Left lung (tissue), 10 donors: ENCODE results near the gene AKAP9. TPM values are rescaled to one million over a fixed set of nuclear protein-coding genes. Genes with fewer than 3 reads are reported as not detected.

Experiments
- ATAC-seq: fragments of 200-7000 bp; cut with Tn5 transposase; one replicate; pipeline ENCODE4 v1.9.1; 2020; ENCODE audit warnings: moderate library complexity
- DNase-seq, 4 donors: peaks; one replicate each; pipeline ENCODE4 v3.0.0-alpha.2; 2013 to 2020
- H3K27ac ChIP-seq, 2 donors: fragments of 200-600 bp; sonication (generic) in 1 of 2; one replicate each; pipeline versions ENCODE4 v1.5.0 to v1.8.0; 2020 to 2021
- H3K27me3 ChIP-seq, 2 donors: fragments of 200-600 bp; sonication (generic) in 1 of 2; one replicate each; pipeline versions ENCODE4 v1.5.0 to v1.8.0; 2020 to 2021
- H3K36me3 ChIP-seq, 2 donors: fragments of 200-600 bp; sonication (generic) in 1 of 2; one replicate each; pipeline versions ENCODE4 v1.5.0 to v1.8.0; 2020 to 2021
- H3K4me1 ChIP-seq, 2 donors: fragments of 200-600 bp; one replicate each; pipeline ENCODE4 v1.8.0; 2021
- H3K4me3 ChIP-seq, 2 donors: fragments of 200-600 bp; sonication (generic) in 1 of 2; one replicate each; pipeline versions ENCODE4 v1.5.0 to v1.8.0; 2020 to 2021; ENCODE audit warnings: mild to moderate bottlenecking in 1 of 2
- H3K9me3 ChIP-seq, 2 donors: fragments of 200-600 bp; sonication (generic) in 1 of 2; one replicate each; pipeline versions ENCODE4 v1.5.0 to v1.8.0; 2020 to 2021
- CTCF ChIP-seq, 2 donors: fragments of 200-600 bp; sonication (generic) in 1 of 2; IDR thresholded peaks; one replicate each; pipeline versions ENCODE4 v1.5.0 to v1.8.0; 2021; ENCODE audit warnings: antibody characterized with exemption in 2 of 2
- intact Hi-C, 2 donors: fragments of 100-400 bp; cut with DNase I; formaldehyde crosslinking; loops; one replicate each; pipeline versions ENCODE4 v1.11.2 to v1.14.2; 2022
- polyA plus RNA-seq, 6 donors: library from polyadenylated mRNA; unstranded; fragments of 120-200 nt; gene quantifications; one replicate each; pipeline ENCODE4 v1.2.1, GENCODE V29; 2013; ENCODE audit not compliant: insufficient read length in 6 of 6
- total RNA-seq, 2 donors: library from RNA; stranded (reverse); fragmentation: NEBNext Ultra II Directional; extraction: Animal tissue kit (Norgen Biotek cat#: 25700); gene quantifications; one replicate each; pipeline ENCODE4 v1.2.1, GENCODE V29; 2021
- donor health status: DM: no; HTN: yes; CAD: no.
- donor health status: DM: no; HTN: no; CAD: no.

AKAP9 gene
- total and polyA plus RNA-seq, 8 donors = 57.5 to 105 (median 88.9) TPM

- no peaks in the 10 kb centered on the region for H3K4me1 ChIP-seq
- ATAC-seq (no peak), DNase-seq (no peak)
- no peak overlapping the region for H3K27ac ChIP-seq
- no peaks in the 10 kb centered on the region for H3K27me3 ChIP-seq
- H3K4me3 ChIP-seq = no peak overlapping the region
- no peaks in the 10 kb centered on the region for H3K36me3 ChIP-seq
- no peaks in the 10 kb centered on the region for H3K9me3 ChIP-seq
- no peak for TF ChIP-seq CTCF (IDR thresholded peaks at IDR 0.05)
- intact Hi-C loops = no loop called here
Observed at GRCh38 chr7:92150450-92151017, 209.9 kb downstream of the AKAP9 start.

GRCh38 chr7:92155108-92155739 is 214.6 kb downstream of the AKAP9 start:
- Histone ChIP-seq H3K27ac (no peak overlapping the region), H3K27me3 (no peaks in the 10 kb centered on the region), H3K36me3 (no peaks in the 10 kb centered on the region), H3K4me3 (no peak overlapping the region), H3K4me1 (no peaks in the 10 kb centered on the region), H3K9me3 (no peaks in the 10 kb centered on the region)
- DNase-seq (no peak), ATAC-seq (no peak)
- intact Hi-C loops = no loop called here
- no peak for TF ChIP-seq CTCF (IDR thresholded peaks at IDR 0.05)

- no peak for TF ChIP-seq CTCF (IDR thresholded peaks at IDR 0.05)
Observed at GRCh38 chr7:92156990-92157389, 216.3 kb downstream of the AKAP9 start.

GRCh38 chr7:92158660-92159575 is 218.3 kb downstream of the AKAP9 start:
- Histone ChIP-seq H3K36me3 (no peaks in the 10 kb centered on the region), H3K9me3 (no peaks in the 10 kb centered on the region), H3K27ac (no peak overlapping the region), H3K4me3 (no peak overlapping the region), H3K4me1 (no peaks in the 10 kb centered on the region), H3K27me3 (no peaks in the 10 kb centered on the region)
- no peak for TF ChIP-seq CTCF (IDR thresholded peaks at IDR 0.05)
- ATAC-seq = peak; percentile 53
- intact Hi-C loops = no loop called here
- DNase-seq = no peak

More at GRCh38 chr7:92156990-92157389, 216.3 kb downstream of the AKAP9 start:
- no peak overlapping the region for H3K4me3 ChIP-seq
- ATAC-seq (no peak), DNase-seq (no peak)
- intact Hi-C loops = no loop called here
- H3K36me3 ChIP-seq = no peaks in the 10 kb centered on the region
- H3K4me1 ChIP-seq = no peaks in the 10 kb centered on the region
- no peaks in the 10 kb centered on the region for H3K9me3 ChIP-seq
- H3K27me3 ChIP-seq = no peaks in the 10 kb centered on the region
- H3K27ac ChIP-seq = no peak overlapping the region

Other genes with a start within 250 kb of the AKAP9 start
- gene MTERF1, start 60.2 kb upstream of the AKAP9 start, total RNA-seq = 10 to 100 TPM; 10.8 to 14.5 TPM
- 10 to 100 TPM; 18.1 to 23.5 (median 18.7) TPM for gene MTERF1, start 60.2 kb upstream of the AKAP9 start, polyA plus RNA-seq
- gene CYP51A1, start 193.6 kb downstream of the AKAP9 start, total RNA-seq = 100 to 1,000 TPM; 122 to 271 TPM
- 10 to 100 TPM; 35.1 to 52.4 (median 39.5) TPM for gene CYP51A1, start 193.6 kb downstream of the AKAP9 start, polyA plus RNA-seq
- gene LRRD1, start 238.3 kb downstream of the AKAP9 start, total RNA-seq = under 1 TPM in 1 of 2 donors, not detected in 1; 0.09 TPM
- under 1 TPM; 0.61 to 0.88 (median 0.67) TPM for gene LRRD1, start 238.3 kb downstream of the AKAP9 start, polyA plus RNA-seq